Stimulated activated CD8-positive, alpha-beta memory T cell treated with anti-CD3 and anti-CD28 coated beads, Interleukin-4, amount 100 ng/mL, for 48 hours (primary cell): ENCODE data around the gene SYNCRIP.
"Not testable (repeated sequence)": the region's sequence is repeated elsewhere in the genome, so short reads cannot be mapped to it uniquely, and the experiment has no call there.

ENCODE experiments used
- DNase-seq: peaks from one replicate; pipeline ENCODE4 v3.0.0-alpha.2; 2020

SYNCRIP gene

GRCh38 chr6:85669735-85670194 is 27.1 kb upstream of the SYNCRIP start:
- DNase-seq, result peak; percentile 54

- DNase-seq, result no peak
Observed at GRCh38 chr6:85662251-85662650, 19.6 kb upstream of the SYNCRIP start.

DNA sequence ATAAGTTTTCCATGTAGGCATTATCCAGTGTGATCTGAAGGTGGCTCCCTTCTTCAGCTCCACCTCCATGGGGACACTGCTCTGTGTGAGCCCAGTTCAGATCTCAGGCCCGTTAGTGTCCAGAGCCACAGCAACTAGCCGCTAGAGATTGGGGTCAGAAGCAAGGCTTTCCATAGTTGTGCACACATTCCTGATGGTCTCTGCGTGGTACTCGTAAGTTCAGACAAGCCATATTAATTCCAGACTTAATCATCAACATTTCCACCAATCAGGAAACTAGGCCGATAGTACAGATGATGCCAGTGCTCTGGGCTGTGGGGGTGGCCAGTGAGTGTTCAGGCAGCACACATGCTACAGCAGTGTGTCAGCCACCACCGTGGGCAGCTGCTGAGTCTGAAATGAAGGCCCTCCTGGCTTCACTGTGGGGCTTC is 17.5 kb upstream of the SYNCRIP start:
- no peak for DNase-seq

DNA sequence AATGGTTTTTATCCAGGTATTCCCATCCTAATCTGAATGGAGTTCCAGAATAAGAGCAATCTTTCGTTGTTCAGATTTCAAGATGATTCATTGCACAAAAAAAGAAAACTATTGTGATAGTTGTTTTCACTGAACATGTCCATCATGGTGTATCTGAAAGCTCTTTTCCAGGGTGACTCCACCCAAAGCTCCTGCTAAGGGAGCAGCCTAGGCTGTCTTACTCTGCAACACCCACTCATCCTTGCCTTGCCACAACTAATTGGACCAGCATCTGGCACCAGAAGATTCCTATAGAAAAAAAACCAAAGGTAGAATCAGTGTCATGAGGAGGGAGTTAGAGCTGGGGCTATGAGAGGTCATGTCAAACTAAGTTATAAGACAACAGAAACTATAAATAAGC is 7.9 kb upstream of the SYNCRIP start:
- no peak for DNase-seq

GRCh38 chr6:85644279-85644762 is 1.6 kb upstream of the SYNCRIP start:
- DNase-seq, result no peak

DNA sequence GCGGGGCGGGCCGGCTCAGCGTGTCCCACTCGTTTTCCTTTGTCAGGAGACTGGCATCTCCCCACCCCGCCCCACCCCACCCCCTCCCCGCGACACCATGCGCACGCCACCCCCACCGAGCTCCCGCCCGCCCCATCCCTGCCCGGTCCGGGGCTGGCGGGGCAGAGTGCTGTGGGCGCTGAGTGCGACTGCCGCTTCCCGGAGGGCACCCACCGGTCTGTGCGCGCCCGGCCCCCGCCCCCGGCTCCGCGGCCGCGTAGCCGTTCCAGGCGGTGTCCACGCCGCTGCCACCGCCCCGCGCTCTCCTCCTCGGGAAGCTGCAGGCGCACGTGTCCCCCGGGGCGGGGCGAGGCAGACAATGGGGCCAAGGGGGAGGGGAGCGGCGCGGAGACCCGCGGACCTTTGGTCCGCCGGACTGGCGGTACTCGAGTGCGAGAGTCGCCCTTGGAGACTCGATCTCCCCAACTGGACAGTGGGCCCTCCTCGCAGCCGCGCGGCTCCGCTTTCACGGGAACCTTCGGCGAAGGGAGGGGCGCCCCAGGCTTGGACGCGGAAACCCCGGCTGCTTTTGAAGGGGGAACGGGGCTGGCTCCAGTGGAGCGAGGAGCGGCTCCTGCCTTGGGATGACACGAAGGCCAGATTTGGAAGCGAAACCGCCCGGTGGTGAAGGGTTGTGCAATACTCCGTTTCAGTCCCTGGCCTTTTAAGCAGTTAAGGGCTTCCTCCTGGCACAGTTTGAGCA is 1.0 kb upstream of the SYNCRIP start:
- DNase-seq, result peak; percentile 82

- DNase-seq, result peak; percentile 58
Observed at GRCh38 chr6:85641897-85642773, 551 bp downstream of the SYNCRIP start.

- peak; percentile 56 for DNase-seq
Observed at GRCh38 chr6:85641522-85641896, 1.2 kb downstream of the SYNCRIP start.

GRCh38 chr6:85640821-85641220 is 1.9 kb downstream of the SYNCRIP start:
- DNase-seq, result no peak

GRCh38 chr6:85637579-85637978 is 5.1 kb downstream of the SYNCRIP start:
- no peak for DNase-seq

- no peak for DNase-seq
Observed at GRCh38 chr6:85632164-85632942, 10.3 kb downstream of the SYNCRIP start.

DNA sequence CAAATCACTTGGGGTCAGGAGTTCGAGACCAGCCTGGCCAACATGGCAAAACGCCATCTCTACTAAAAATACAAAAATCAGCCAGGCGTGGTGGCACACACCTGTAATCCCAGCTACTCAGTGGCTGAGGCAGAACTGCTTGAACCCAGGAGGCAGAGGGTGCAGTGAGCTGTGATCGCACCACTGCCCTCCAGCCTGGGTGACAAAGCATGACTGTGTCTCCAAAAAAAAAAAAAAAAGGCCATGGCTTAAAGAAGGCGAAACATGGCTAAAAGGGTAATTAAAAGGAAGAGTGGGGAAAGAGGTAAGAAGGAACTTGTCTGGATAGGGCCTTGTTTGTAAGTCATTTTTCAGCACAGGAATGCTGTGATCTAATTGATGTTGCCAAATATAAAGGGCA is 11.6 kb downstream of the SYNCRIP start:
- not testable (repeated sequence) for DNase-seq

- DNase-seq, result no peak
Observed at GRCh38 chr6:85628353-85628752, 14.3 kb downstream of the SYNCRIP start.

- DNase-seq, result no peak
Observed at GRCh38 chr6:85620308-85620707, 22.4 kb downstream of the SYNCRIP start.

DNA sequence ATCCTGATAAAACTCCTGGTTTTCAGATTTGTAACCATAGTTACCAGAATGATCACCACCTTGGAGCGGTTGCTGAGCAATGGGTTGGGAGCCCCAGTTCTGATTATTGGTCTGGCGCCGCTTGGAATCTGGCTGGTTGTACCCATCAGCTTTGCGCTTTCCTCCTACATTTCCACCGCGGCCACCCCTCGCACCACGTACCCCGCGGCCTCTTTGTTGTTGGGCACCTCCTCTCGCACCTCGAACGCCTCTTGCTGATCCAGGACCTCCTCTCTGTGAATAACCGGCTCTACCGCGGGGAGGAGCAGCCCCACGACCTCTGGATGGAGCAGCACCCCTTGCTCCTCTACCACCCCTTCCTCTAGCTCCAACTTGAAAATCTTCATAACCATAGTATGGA is 27.9 kb downstream of the SYNCRIP start:
- no peak for DNase-seq

DNA sequence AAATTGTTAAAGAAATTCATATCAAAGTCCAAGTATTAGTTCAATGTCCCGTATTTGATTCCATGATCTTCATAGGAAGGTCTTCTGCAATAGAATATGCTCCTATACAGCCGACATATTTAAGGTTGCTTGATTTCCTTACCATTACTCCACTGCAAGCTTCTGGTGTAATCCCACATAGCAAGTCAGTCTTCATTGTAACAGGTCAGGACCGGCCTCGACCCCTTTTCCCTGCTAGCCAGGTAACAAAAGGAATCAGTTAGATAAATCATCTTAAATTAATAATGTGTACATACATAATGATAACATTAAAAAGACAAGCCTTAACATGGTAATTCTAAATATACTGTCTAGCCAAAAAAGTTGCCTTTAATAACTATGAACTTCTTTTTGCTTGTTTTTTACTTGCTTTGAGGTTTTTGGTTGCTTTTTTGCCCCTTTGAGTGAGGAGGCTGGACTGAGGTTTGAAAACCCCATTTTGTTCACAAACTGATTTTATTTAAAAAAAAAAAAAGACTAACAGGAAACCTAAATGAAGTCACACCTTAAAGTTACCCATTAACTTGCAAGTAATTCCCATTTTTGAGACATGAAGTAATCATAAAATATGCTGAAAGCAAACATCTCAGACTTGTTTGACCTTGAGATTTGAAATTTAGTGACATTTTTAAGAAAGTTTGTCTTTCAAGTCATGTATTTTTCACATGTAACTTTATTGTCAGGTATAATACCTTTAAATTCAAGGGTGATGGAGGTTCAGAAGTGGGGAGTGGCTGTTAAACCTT is 29.8 kb downstream of the SYNCRIP start:
- no peak for DNase-seq

DNA sequence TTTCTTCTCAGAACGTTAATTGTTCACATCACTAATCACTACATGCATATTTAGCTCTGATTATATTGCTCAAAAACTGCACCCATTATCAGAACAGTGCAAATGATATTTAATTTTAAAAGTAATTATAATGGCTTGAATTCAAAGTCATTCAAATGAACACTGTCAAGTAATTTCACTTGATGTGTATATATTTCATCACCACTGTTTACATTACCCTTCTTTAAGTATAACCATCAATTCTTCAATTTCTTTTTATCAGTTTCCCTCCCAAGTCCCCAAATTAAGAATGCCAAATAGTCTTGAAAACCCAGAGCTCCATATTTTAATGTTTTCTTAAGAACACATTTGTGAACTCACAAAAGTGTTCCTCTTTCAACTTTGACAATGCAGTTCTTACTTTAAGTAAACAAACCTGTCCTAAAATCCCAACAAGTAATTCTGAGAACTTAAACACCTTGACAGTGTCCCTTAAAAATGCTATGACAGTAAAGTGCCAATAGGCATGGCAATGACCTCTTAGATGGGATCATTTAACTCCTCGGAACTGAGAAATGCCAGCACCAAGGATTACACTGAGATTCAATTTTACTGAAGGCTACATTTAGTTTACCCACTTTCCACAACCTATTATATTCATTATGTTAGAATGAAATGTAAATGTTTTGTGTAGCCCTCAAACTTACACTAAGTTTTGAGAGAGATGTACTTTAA is 32.3 kb downstream of the SYNCRIP start:
- no peak for DNase-seq

- DNase-seq, result no peak
Observed at GRCh38 chr6:85602100-85602499, 40.6 kb downstream of the SYNCRIP start.

DNA sequence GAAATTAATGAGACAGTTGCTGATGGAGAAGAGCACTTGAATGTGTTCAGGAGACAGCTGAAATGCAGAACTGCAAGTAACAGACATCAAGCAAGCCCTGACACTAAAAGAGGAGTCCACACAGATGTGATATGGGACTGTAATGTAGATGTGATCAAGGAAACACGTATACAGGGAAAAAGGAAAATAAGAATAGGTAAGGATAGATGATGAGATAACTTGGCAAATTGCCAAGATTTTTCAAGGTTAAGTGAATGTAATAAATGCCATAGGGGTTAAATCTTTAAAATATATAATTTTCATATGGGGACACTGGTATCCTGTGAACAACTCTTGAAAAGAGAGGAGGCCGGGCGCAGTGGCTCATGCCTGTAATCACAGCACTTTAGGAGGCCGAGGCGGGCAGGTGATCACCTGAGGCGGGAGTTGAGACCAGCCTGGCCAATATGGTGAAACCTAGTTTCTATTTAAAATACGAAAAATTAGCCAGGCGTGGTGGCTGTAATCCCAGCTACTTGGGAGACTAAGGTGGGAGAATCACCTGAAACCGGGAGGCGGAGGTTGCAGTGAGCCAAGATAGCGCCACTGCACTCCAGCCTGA is 41.9 kb downstream of the SYNCRIP start:
- no peak for DNase-seq

DNA sequence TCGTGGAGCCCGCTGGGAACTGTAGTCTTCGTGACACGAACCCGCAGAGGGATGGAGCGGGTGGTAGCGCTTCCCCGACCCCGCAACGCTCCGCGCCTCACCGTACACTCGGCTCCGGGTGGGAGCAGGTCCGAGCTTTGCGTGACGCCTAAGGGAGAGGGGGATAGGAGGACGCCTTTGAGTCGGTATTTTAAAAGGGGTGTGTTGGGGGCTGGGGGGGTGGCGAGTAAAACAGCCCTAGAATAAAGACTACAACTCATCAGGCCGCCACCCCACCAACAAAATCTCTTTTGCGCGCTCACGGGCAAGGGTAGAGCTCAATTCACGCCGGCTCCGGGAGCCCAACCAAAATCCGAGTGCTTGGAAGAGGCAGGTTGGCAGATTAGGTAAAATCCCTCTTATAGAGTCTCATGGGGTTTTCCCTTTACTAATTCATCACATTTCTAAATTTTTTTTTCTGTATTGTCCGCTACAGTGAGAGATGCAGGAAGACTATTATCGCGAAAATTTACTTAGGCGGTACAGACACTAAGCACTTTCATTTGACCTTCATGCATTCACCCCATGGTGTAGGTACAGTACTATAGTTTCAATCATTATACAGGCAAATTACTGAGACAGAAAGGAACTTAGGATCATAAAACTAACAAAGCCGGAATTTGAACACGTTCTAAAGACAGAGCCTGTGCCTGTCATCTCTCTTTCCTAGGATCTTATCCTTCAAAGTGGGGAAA is 48.3 kb downstream of the SYNCRIP start:
- DNase-seq, result no peak
